HEK293 (cell line): ENCODE results near the gene CTSH.
A peak's percentile ranks its signal among the peaks of the same experiment; 100 is the strongest.

Source experiments
- CTCF ChIA-PET: fragments of 350-600 bp; formaldehyde crosslinking; extraction: SDS; loops from one replicate; lab custom pipeline; 2021; ENCODE audit warnings: antibody characterized with exemption; lab: Yijun Ruan, JAX
- POLR2A ChIA-PET: fragments of 300-600 bp; formaldehyde crosslinking; extraction: SDS; loops from one replicate; lab custom pipeline; 2020; ENCODE audit warnings: antibody characterized with exemption, inconsistent platforms; lab: Yijun Ruan, JAX
- H3K27ac ChIP-seq: fragments of 200-500 bp; sonication (Bioruptor generic); 2 replicates; pipeline ENCODE4 v1.5.1; 2014; ENCODE audit warnings: low read depth, low read length, control low read depth, inconsistent platforms; ENCODE audit errors: extremely low read depth
- H3K36me3 ChIP-seq, 2 experiments: fragments of 200-500 bp in 1 of 2; sonication (Bioruptor generic) in 1 of 2; 1 replicate in 1 of 2; 2 replicates in 1 of 2; pipeline ENCODE4 v1.5.1; 2014 to 2017; ENCODE audit warnings: inconsistent platforms in 2 of 2, low read length in 2 of 2; ENCODE audit not compliant: control insufficient read depth in 2 of 2, insufficient read depth in 1 of 2
- H3K4me1 ChIP-seq: fragments of 200-500 bp; sonication (Bioruptor generic); 2 replicates; pipeline ENCODE4 v1.5.1; 2014; ENCODE audit warnings: mild to moderate bottlenecking, low read length, inconsistent platforms; ENCODE audit not compliant: control insufficient read depth, insufficient read depth
- H3K4me3 ChIP-seq: 2 replicates; pipeline ENCODE4 v1.5.1; 2011; ENCODE audit warnings: low read depth, mild to moderate bottlenecking, control low read depth, low read length, moderate library complexity
- H3K9me3 ChIP-seq: fragments of 200-500 bp; sonication (Bioruptor generic); 2 replicates; pipeline ENCODE4 v1.5.1; 2014; ENCODE audit warnings: low read depth, low read length, inconsistent platforms; ENCODE audit not compliant: control insufficient read depth, insufficient read depth
- EGR2 ChIP-seq: fragments of 450-650 bp; formaldehyde crosslinking; IDR thresholded peaks from 2 replicates; pipeline ENCODE4 v1.5.1; 2016; ENCODE audit warnings: low read depth, missing biosample characterization, missing genetic modification characterization
- HOXD13 ChIP-seq: sonication (generic); formaldehyde crosslinking; IDR thresholded peaks from 2 replicates; pipeline ENCODE4 v1.8.0; 2022; ENCODE audit warnings: missing genetic modification reagents, borderline replicate concordance
- IKZF3 ChIP-seq: fragments of 450-650 bp; IDR thresholded peaks from 2 replicates; pipeline ENCODE4 v1.5.0; 2018; ENCODE audit warnings: missing biosample characterization, mild to moderate bottlenecking, missing genetic modification characterization, moderate library complexity
- YY1 ChIP-seq: fragments of 450-650 bp; formaldehyde crosslinking; IDR thresholded peaks from 2 replicates; pipeline ENCODE4 v1.5.1; 2018; ENCODE audit warnings: missing biosample characterization, missing genetic modification characterization
- ZFP37 ChIP-seq: fragments of 450-650 bp; formaldehyde crosslinking; IDR thresholded peaks from 2 replicates; pipeline ENCODE4 v1.5.1; 2016; ENCODE audit warnings: missing biosample characterization, missing genetic modification characterization
- ZNF10 ChIP-seq: fragments of 450-650 bp; formaldehyde crosslinking; IDR thresholded peaks from 2 replicates; pipeline ENCODE4 v1.5.1; 2017; ENCODE audit warnings: missing biosample characterization, missing genetic modification characterization
- ZNF2 ChIP-seq: fragments of 450-650 bp; formaldehyde crosslinking; IDR thresholded peaks from 2 replicates; pipeline ENCODE4 v1.5.1; 2016; ENCODE audit warnings: missing biosample characterization, missing genetic modification characterization
- ZNF23 ChIP-seq: fragments of 450-650 bp; formaldehyde crosslinking; IDR thresholded peaks from 2 replicates; pipeline ENCODE4 v1.5.1; 2016; ENCODE audit warnings: missing biosample characterization, missing genetic modification characterization, borderline replicate concordance
- ZNF324 ChIP-seq: fragments of 450-650 bp; formaldehyde crosslinking; IDR thresholded peaks from 2 replicates; pipeline ENCODE4 v1.5.1; 2016; ENCODE audit warnings: missing biosample characterization, missing genetic modification characterization
- ZNF521 ChIP-seq: fragments of 450-650 bp; formaldehyde crosslinking; IDR thresholded peaks from 2 replicates; pipeline ENCODE4 v1.5.1; 2017; ENCODE audit warnings: missing biosample characterization, mild to moderate bottlenecking, missing genetic modification characterization
- ZNF530 ChIP-seq: fragments of 450-650 bp; formaldehyde crosslinking; IDR thresholded peaks from 2 replicates; pipeline ENCODE4 v1.5.1; 2016; ENCODE audit warnings: low read depth, missing biosample characterization, missing genetic modification characterization
- ZNF600 ChIP-seq: fragments of 450-650 bp; formaldehyde crosslinking; IDR thresholded peaks from 2 replicates; pipeline ENCODE4 v1.5.1; 2016; ENCODE audit warnings: missing biosample characterization, missing genetic modification characterization
- ZNF654 ChIP-seq: fragments of 450-650 bp; formaldehyde crosslinking; IDR thresholded peaks from 2 replicates; pipeline ENCODE4 v1.5.1; 2016; ENCODE audit warnings: low read depth, missing biosample characterization, missing genetic modification characterization
- ZNF660 ChIP-seq: fragments of 450-650 bp; IDR thresholded peaks from 2 replicates; pipeline ENCODE4 v1.5.1; 2018; ENCODE audit warnings: missing biosample characterization, mild to moderate bottlenecking, missing genetic modification characterization
- ZNF76 ChIP-seq: fragments of 450-650 bp; formaldehyde crosslinking; IDR thresholded peaks from 2 replicates; pipeline ENCODE4; 2016; ENCODE audit warnings: low read depth, missing biosample characterization, missing genetic modification characterization, borderline replicate concordance
- ZSCAN30 ChIP-seq: fragments of 450-650 bp; IDR thresholded peaks from 2 replicates; pipeline ENCODE4 v1.5.1; 2018; ENCODE audit warnings: missing biosample characterization, mild to moderate bottlenecking, missing genetic modification characterization, moderate library complexity
- ZXDB ChIP-seq: fragments of 450-650 bp; formaldehyde crosslinking; IDR thresholded peaks from 2 replicates; pipeline ENCODE4 v1.5.1; 2016; ENCODE audit warnings: missing biosample characterization, missing genetic modification characterization
- TF ChIP-seq, protein P1 (sequence below): fragments of 450-650 bp; formaldehyde crosslinking; IDR thresholded peaks from 2 replicates; pipeline ENCODE4; 2016; ENCODE audit warnings: missing biosample characterization, missing genetic modification characterization
- TF ChIP-seq, protein P2 (sequence below): fragments of 450-650 bp; formaldehyde crosslinking; IDR thresholded peaks from 2 replicates; pipeline ENCODE4 v1.5.1; 2016; ENCODE audit warnings: missing biosample characterization, missing genetic modification characterization
- TF ChIP-seq, protein P3 (sequence below): fragments of 450-650 bp; formaldehyde crosslinking; IDR thresholded peaks from 2 replicates; pipeline ENCODE4 v1.5.1; 2016; ENCODE audit warnings: missing biosample characterization, missing genetic modification characterization
- TF ChIP-seq, protein P4 (sequence below): fragments of 450-650 bp; formaldehyde crosslinking; IDR thresholded peaks from 2 replicates; pipeline ENCODE4 v1.5.1; 2016; ENCODE audit warnings: missing biosample characterization, missing genetic modification characterization
- TF ChIP-seq, protein P5 (sequence below): fragments of 450-650 bp; formaldehyde crosslinking; IDR thresholded peaks from 2 replicates; pipeline ENCODE4 v1.5.1; 2017; ENCODE audit warnings: missing biosample characterization, missing genetic modification characterization

Gene CTSH

DNA sequence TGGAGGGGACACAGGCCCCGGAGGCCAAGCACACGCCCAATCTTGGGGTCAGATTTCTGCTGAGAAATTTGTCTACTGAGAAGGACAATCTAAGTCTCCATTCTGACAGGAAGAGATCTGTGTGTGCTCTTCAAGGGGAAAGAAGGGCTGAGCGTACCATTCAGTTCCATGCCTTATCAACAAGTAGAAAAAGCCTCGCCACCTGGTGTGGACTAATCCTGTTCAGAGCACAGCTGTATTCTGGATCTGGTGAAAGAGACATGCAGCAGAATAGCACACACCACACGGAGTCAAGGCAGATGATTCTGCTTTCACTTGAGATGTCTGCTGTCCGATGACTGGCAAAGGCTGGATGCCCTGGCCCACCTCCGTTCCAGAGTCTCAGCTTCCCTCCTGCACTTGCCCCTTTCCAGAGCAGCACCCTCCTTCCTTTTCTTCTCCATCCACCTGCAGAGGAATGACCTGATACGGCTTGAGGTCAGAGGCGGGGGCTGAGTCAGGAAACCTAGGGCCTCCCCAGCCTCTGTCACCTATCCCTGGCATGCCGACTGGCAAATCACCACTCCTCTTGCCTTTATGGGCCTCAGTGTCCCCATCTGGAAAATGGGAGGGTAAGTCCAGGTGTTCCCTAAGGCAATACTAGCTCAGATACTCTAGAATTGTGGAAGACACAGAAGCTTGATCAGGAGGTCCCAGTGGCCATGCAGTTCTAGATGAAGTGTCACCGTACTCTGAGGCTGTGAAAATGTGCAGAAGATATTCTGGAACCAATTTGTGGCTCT is 36.9 kb upstream of the CTSH start (continued):
- TF ChIP-seq, protein P1, sequence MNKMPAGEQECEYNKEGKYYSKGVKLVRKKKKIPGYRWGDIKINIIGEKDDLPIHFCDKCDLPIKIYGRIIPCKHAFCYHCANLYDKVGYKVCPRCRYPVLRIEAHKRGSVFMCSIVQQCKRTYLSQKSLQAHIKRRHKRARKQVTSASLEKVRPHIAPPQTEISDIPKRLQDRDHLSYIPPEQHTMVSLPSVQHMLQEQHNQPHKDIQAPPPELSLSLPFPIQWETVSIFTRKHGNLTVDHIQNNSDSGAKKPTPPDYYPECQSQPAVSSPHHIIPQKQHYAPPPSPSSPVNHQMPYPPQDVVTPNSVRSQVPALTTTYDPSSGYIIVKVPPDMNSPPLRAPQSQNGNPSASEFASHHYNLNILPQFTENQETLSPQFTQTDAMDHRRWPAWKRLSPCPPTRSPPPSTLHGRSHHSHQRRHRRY (tag by site-specific recombination): no peak

DNA sequence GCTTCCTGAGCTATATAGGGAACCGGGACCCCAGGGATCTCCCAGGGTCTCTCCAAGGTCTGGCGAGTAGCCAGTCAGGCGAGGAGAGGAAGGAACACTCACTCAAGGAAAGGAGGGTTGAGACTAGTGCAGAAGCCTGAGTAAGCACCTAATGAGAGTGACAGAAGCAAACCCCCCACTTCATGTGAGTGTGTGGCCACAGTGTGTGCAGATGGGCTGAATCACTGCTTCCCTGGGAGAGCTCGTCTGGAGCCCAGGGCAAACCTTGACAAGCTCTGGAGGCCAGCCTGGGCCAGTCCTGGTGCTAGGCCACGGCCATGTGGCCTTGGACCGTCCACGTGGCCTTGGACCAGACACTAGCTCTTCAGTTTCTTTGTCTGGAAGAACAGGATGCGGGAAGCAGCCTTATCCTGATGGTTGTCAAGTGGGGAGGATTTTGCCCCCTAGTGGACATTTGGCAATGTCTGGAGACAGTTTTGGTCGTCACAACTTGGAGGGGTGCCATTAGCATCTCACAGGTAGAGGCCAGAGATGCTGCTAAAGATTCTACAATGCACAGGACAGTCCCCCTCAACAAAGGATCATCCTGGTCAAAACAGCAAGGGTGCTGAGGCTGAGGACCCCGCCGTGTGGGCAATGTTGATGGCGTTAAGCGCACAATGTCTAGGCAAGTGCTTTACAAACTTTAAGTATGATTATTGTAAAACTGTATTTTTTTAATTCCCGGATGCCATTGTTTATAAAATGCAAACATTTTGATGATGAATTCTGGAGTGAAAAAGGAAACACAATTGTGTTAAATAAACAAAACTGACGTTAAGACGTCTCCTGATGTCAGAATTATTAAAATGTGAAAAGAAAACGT is 34.8 kb upstream of the CTSH start:
- Histone ChIP-seq H3K4me1 (no peaks in the 10 kb centered on the region), H3K36me3 (no peaks in the 10 kb centered on the region), H3K4me3 (no peak overlapping the region), H3K9me3 (no peaks in the 10 kb centered on the region), H3K27ac (no peak overlapping the region; the same call in 1 of the 2 replicates)
- CTCF ChIA-PET: interaction anchor here (0.5 to 8.5 kb wide), 52 partner anchors 9 to 1291 kb away, joined by 3 to 157 read pairs (median 4); partner anchors contain the start of genes ADAMTS7 and CTSH
- POLR2A ChIA-PET: interaction anchor here (0.8 kb wide), 2 partner anchors 69 to 106 kb away, joined by 3 to 4 read pairs; no protein-coding TSS in a partner anchor
- no peak for TF ChIP-seq ZNF530
- 0 out of 2 replicates have a peak, but pooled peaks have one; percentile 26 for TF ChIP-seq ZNF600 (tag by site-specific recombination)
- TF ChIP-seq ZNF521: no peak
- no peak for TF ChIP-seq ZNF76 (tag by site-specific recombination)
- no peak for TF ChIP-seq YY1 (tag by site-specific recombination)
- TF ChIP-seq ZNF660: 0 out of 2 replicates have a peak, but pooled peaks have one; percentile 28
- peak; percentile 62; the same call in 1 of the 2 replicates for TF ChIP-seq ZNF2 (tag by site-specific recombination)
- peak; percentile 63; the same call in 1 of the 2 replicates for TF ChIP-seq ZSCAN30 (tag by site-specific recombination)
- no peak for TF ChIP-seq HOXD13 (CRISPR knock-in tag)
- TF ChIP-seq ZNF324 (tag by site-specific recombination): no peak
- no peak for TF ChIP-seq ZFP37 (tag by site-specific recombination)
- TF ChIP-seq IKZF3 (tag by site-specific recombination): peak; percentile 86
- TF ChIP-seq, protein P2, sequence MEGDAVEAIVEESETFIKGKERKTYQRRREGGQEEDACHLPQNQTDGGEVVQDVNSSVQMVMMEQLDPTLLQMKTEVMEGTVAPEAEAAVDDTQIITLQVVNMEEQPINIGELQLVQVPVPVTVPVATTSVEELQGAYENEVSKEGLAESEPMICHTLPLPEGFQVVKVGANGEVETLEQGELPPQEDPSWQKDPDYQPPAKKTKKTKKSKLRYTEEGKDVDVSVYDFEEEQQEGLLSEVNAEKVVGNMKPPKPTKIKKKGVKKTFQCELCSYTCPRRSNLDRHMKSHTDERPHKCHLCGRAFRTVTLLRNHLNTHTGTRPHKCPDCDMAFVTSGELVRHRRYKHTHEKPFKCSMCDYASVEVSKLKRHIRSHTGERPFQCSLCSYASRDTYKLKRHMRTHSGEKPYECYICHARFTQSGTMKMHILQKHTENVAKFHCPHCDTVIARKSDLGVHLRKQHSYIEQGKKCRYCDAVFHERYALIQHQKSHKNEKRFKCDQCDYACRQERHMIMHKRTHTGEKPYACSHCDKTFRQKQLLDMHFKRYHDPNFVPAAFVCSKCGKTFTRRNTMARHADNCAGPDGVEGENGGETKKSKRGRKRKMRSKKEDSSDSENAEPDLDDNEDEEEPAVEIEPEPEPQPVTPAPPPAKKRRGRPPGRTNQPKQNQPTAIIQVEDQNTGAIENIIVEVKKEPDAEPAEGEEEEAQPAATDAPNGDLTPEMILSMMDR (tag by site-specific recombination): peak; percentile 59; the same call in 1 of the 2 replicates
- TF ChIP-seq ZNF654 (tag by site-specific recombination): peak; percentile 51; the same call in 1 of the 2 replicates
- TF ChIP-seq, protein P3, sequence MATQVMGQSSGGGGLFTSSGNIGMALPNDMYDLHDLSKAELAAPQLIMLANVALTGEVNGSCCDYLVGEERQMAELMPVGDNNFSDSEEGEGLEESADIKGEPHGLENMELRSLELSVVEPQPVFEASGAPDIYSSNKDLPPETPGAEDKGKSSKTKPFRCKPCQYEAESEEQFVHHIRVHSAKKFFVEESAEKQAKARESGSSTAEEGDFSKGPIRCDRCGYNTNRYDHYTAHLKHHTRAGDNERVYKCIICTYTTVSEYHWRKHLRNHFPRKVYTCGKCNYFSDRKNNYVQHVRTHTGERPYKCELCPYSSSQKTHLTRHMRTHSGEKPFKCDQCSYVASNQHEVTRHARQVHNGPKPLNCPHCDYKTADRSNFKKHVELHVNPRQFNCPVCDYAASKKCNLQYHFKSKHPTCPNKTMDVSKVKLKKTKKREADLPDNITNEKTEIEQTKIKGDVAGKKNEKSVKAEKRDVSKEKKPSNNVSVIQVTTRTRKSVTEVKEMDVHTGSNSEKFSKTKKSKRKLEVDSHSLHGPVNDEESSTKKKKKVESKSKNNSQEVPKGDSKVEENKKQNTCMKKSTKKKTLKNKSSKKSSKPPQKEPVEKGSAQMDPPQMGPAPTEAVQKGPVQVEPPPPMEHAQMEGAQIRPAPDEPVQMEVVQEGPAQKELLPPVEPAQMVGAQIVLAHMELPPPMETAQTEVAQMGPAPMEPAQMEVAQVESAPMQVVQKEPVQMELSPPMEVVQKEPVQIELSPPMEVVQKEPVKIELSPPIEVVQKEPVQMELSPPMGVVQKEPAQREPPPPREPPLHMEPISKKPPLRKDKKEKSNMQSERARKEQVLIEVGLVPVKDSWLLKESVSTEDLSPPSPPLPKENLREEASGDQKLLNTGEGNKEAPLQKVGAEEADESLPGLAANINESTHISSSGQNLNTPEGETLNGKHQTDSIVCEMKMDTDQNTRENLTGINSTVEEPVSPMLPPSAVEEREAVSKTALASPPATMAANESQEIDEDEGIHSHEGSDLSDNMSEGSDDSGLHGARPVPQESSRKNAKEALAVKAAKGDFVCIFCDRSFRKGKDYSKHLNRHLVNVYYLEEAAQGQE (tag by site-specific recombination): no peak
- no peak for TF ChIP-seq EGR2 (tag by site-specific recombination)
- TF ChIP-seq, protein P1 (tag by site-specific recombination): no peak
- TF ChIP-seq, protein P4, sequence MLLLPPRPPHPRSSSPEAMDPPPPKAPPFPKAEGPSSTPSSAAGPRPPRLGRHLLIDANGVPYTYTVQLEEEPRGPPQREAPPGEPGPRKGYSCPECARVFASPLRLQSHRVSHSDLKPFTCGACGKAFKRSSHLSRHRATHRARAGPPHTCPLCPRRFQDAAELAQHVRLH (tag by site-specific recombination): no peak
- TF ChIP-seq ZXDB (tag by site-specific recombination): peak; percentile 20; the same call in 1 of the 2 replicates
- TF ChIP-seq, protein P5, sequence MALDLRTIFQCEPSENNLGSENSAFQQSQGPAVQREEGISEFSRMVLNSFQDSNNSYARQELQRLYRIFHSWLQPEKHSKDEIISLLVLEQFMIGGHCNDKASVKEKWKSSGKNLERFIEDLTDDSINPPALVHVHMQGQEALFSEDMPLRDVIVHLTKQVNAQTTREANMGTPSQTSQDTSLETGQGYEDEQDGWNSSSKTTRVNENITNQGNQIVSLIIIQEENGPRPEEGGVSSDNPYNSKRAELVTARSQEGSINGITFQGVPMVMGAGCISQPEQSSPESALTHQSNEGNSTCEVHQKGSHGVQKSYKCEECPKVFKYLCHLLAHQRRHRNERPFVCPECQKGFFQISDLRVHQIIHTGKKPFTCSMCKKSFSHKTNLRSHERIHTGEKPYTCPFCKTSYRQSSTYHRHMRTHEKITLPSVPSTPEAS (tag by site-specific recombination): 0 out of 2 replicates have a peak, but pooled peaks have one; percentile 37
- no peak for TF ChIP-seq ZNF23 (tag by site-specific recombination)
- no peak for TF ChIP-seq ZNF10 (tag by site-specific recombination)
